ENCODE measurements around the gene ADAM33.

ADAM33 gene

GRCh38 chr20:3661814-3662665 lies 19.8 kb downstream of the ADAM33 start:
- DNase-seq: no peak

- no peak for DNase-seq
These were observed 20.6 kb downstream of the ADAM33 start for GRCh38 chr20:3661060-3661813.

GRCh38 chr20:3660262-3661059 lies 21.3 kb downstream of the ADAM33 start:
- DNase-seq: no peak

GRCh38 chr20:3659492-3660261 lies 22.1 kb downstream of the ADAM33 start:
- DNase-seq: no peak

GRCh38 chr20:3658716-3659491 lies 22.9 kb downstream of the ADAM33 start:
- no peak for DNase-seq

- DNase-seq: no peak
These were observed 23.6 kb downstream of the ADAM33 start for GRCh38 chr20:3658019-3658715.

GRCh38 chr20:3655131-3655405 lies 26.7 kb downstream of the ADAM33 start:
- DNase-seq: no peak

GRCh38 chr20:3654326-3655130 lies 27.3 kb downstream of the ADAM33 start:
- DNase-seq: no peak

GRCh38 chr20:3653921-3654320 lies 27.9 kb downstream of the ADAM33 start:
- no peak for DNase-seq

GRCh38 chr20:3652676-3653596 lies 28.9 kb downstream of the ADAM33 start:
- no peak for DNase-seq

- DNase-seq: no peak
These were observed 29.6 kb downstream of the ADAM33 start for GRCh38 chr20:3652221-3652620.

GRCh38 chr20:3651204-3651962 lies 30.4 kb downstream of the ADAM33 start:
- no peak for DNase-seq

- no peak for DNase-seq
These were observed 32.9 kb downstream of the ADAM33 start for GRCh38 chr20:3648951-3649350.

GRCh38 chr20:3647473-3647872 lies 34.3 kb downstream of the ADAM33 start:
- no peak for DNase-seq

- no peak for DNase-seq
These were observed 35.2 kb downstream of the ADAM33 start for GRCh38 chr20:3646651-3647050.

- no peak for DNase-seq
These were observed 35.8 kb downstream of the ADAM33 start for GRCh38 chr20:3646067-3646440.

- DNase-seq: no peak
These were observed 36.3 kb downstream of the ADAM33 start for GRCh38 chr20:3645309-3646066.

- no peak for DNase-seq
These were observed 41.6 kb downstream of the ADAM33 start for GRCh38 chr20:3640259-3640658.
